ENCODE data around the gene GCM1.
"Not testable (repeated sequence)": the region's sequence is repeated elsewhere in the genome, so short reads cannot be mapped to it uniquely, and the experiment has no call there.

The GCM1 gene

GRCh38 chr6:53148684-53149083 is at the start of gene GCM1:
Gene GCM1, minus strand, starts transcription at chr6:53148841. Its CDS starts 3,209 bp downstream, at chr6:53145632.
- peak; percentile 11 for DNase-seq

GRCh38 chr6:53197553-53197952 is 48.9 kb upstream of the GCM1 start:
- DNase-seq, result no peak

- DNase-seq, result no peak
These were observed 46.4 kb upstream of the GCM1 start for GRCh38 chr6:53195048-53195447.

GRCh38 chr6:53192682-53193188 is 44.1 kb upstream of the GCM1 start:
- DNase-seq, result no peak

GRCh38 chr6:53189554-53189953 is 40.9 kb upstream of the GCM1 start:
- no peak for DNase-seq

GRCh38 chr6:53188833-53189232 is 40.2 kb upstream of the GCM1 start:
- DNase-seq, result no peak

- no peak for DNase-seq
These were observed 32.0 kb upstream of the GCM1 start for GRCh38 chr6:53180678-53181077.

GRCh38 chr6:53179961-53180651 is 31.5 kb upstream of the GCM1 start:
- DNase-seq, result peak; percentile 34

GRCh38 chr6:53178837-53179432 is 30.3 kb upstream of the GCM1 start:
- DNase-seq, result no peak

GRCh38 chr6:53175027-53175426 is 26.4 kb upstream of the GCM1 start:
- no peak for DNase-seq

- no peak for DNase-seq
These were observed 23.8 kb upstream of the GCM1 start for GRCh38 chr6:53172468-53172803.

GRCh38 chr6:53171605-53172467 is 23.2 kb upstream of the GCM1 start:
- peak; percentile 87 for DNase-seq

- peak; percentile 8 for DNase-seq
These were observed 20.1 kb upstream of the GCM1 start for GRCh38 chr6:53168516-53169267.

- DNase-seq, result no peak
These were observed 16.7 kb upstream of the GCM1 start for GRCh38 chr6:53165293-53165692.

- no peak for DNase-seq
These were observed 14.0 kb upstream of the GCM1 start for GRCh38 chr6:53162606-53163005.

- no peak for DNase-seq
These were observed 12.9 kb upstream of the GCM1 start for GRCh38 chr6:53161481-53162009.

- DNase-seq, result peak; percentile 4
These were observed 10.9 kb upstream of the GCM1 start for GRCh38 chr6:53159558-53159957.

- DNase-seq, result not testable (repeated sequence)
These were observed 9.4 kb upstream of the GCM1 start for GRCh38 chr6:53158076-53158475.

GRCh38 chr6:53155279-53155678 is 6.6 kb upstream of the GCM1 start:
- DNase-seq, result not testable (repeated sequence)

- no peak for DNase-seq
These were observed 6.2 kb upstream of the GCM1 start for GRCh38 chr6:53154794-53155193.

GRCh38 chr6:53154071-53154470 is 5.4 kb upstream of the GCM1 start:
- DNase-seq, result no peak

GRCh38 chr6:53152576-53152975 is 3.9 kb upstream of the GCM1 start:
- DNase-seq, result no peak

- DNase-seq, result peak; percentile 43
These were observed 3.0 kb upstream of the GCM1 start for GRCh38 chr6:53151676-53152075.

Measured in NCI-H82 (cell line).